Neuronal stem cell (in vitro differentiated cells): ENCODE measurements around the gene IGF1R.

Source experiments
- DNase-seq: peaks from one replicate; pipeline ENCODE4 v3.0.0-alpha.2; 2013; ENCODE audit warnings: low spot score
- H2AFZ ChIP-seq: one replicate; pipeline ENCODE4 v1.6.1; 2013; ENCODE audit warnings: mild to moderate bottlenecking, low read length, inconsistent platforms
- H2AK5ac ChIP-seq: 2 replicates; pipeline ENCODE4 v1.6.1; 2013; ENCODE audit warnings: low read depth, mild to moderate bottlenecking, inconsistent platforms, low read length, moderate library complexity, mixed read lengths
- H2BK120ac ChIP-seq: 2 replicates; pipeline ENCODE4 v1.6.1; 2013; ENCODE audit warnings: low read depth, mild to moderate bottlenecking, inconsistent platforms, low read length, moderate library complexity, mixed read lengths
- H2BK12ac ChIP-seq: one replicate; pipeline ENCODE4 v1.6.1; 2013; ENCODE audit warnings: low read length, inconsistent platforms
- H2BK15ac ChIP-seq: 2 replicates; pipeline ENCODE4 v1.6.1; 2013; ENCODE audit warnings: mild to moderate bottlenecking, low read length, inconsistent platforms, mixed read lengths
- H2BK5ac ChIP-seq: one replicate; pipeline ENCODE4 v1.6.1; 2013; ENCODE audit warnings: inconsistent platforms, mild to moderate bottlenecking, low read length, moderate library complexity
- H3K14ac ChIP-seq: one replicate; pipeline ENCODE4 v1.6.1; 2013; ENCODE audit warnings: low read length, inconsistent platforms
- H3K18ac ChIP-seq: 2 replicates; pipeline ENCODE4 v1.6.1; 2013; ENCODE audit warnings: low read length, inconsistent platforms
- H3K23ac ChIP-seq: 2 replicates; pipeline ENCODE4 v1.6.1; 2013; ENCODE audit warnings: low read depth, mild to moderate bottlenecking, mixed read lengths, low read length, inconsistent platforms; ENCODE audit not compliant: poor library complexity
- H3K27ac ChIP-seq: replicated peaks from 3 replicates; pipeline ENCODE4 v1.5.1; 2013; ENCODE audit warnings: low read length, inconsistent platforms
- H3K27me3 ChIP-seq, 3 experiments: 2 replicates each; pipeline ENCODE4 v1.6.1; 2013; ENCODE audit warnings: low read length in 3 of 3, mild to moderate bottlenecking in 2 of 3, inconsistent platforms in 1 of 3, low read depth in 1 of 3, mixed read lengths in 1 of 3, moderate library complexity in 1 of 3; ENCODE audit not compliant: control insufficient read depth in 3 of 3, insufficient read depth in 3 of 3
- H3K36me3 ChIP-seq, 2 donors: replicated peaks in 1 of 2; 2 replicates each; pipeline ENCODE4 v1.6.1; 2013; ENCODE audit warnings: low read length in 2 of 2; ENCODE audit not compliant: control insufficient read depth in 2 of 2, insufficient read depth in 2 of 2
- H3K4ac ChIP-seq: 2 replicates; pipeline ENCODE4 v1.6.1; 2013; ENCODE audit warnings: inconsistent platforms, mild to moderate bottlenecking, low read length, moderate library complexity
- H3K4me1 ChIP-seq, 2 donors: 1 replicate in 1 of 2; 2 replicates in 1 of 2; pipeline ENCODE4 v1.6.1; 2013; ENCODE audit warnings: low read length in 2 of 2, low read depth in 1 of 2; ENCODE audit not compliant: control insufficient read depth in 2 of 2, insufficient read depth in 1 of 2
- H3K4me2 ChIP-seq: one replicate; pipeline ENCODE4 v1.6.1; 2013; ENCODE audit warnings: mild to moderate bottlenecking, low read length, inconsistent platforms; ENCODE audit not compliant: insufficient read depth, poor library complexity, severe bottlenecking
- H3K4me3 ChIP-seq, 2 donors: 2 replicates each; pipeline ENCODE4 v1.5.1; 2013; ENCODE audit warnings: low read length in 2 of 2, mild to moderate bottlenecking in 2 of 2, inconsistent platforms in 1 of 2, moderate library complexity in 1 of 2
- H3K79me1 ChIP-seq: one replicate; pipeline ENCODE4 v1.6.1; 2013; ENCODE audit warnings: low read depth, mild to moderate bottlenecking, inconsistent platforms, low read length, moderate library complexity
- H3K9ac ChIP-seq: one replicate; pipeline ENCODE4 v1.6.1; 2013; ENCODE audit warnings: mild to moderate bottlenecking, low read depth, low read length, inconsistent platforms; ENCODE audit not compliant: poor library complexity
- H3K9me3 ChIP-seq, 2 donors: replicated peaks in 1 of 2; 2 replicates each; pipeline versions ENCODE3 to v1.6.1; 2013; ENCODE audit warnings: low read length in 2 of 2, mild to moderate bottlenecking in 2 of 2, inconsistent platforms in 1 of 2, low read depth in 1 of 2, mixed read lengths in 1 of 2, moderate library complexity in 1 of 2; ENCODE audit not compliant: control insufficient read depth in 2 of 2, insufficient read depth in 1 of 2
- H4K8ac ChIP-seq: one replicate; pipeline ENCODE4 v1.6.1; 2013; ENCODE audit warnings: low read depth, mild to moderate bottlenecking, inconsistent platforms, low read length, moderate library complexity
- H4K91ac ChIP-seq: one replicate; pipeline ENCODE4 v1.6.1; 2013; ENCODE audit warnings: low read length, low read depth, mild to moderate bottlenecking, inconsistent platforms; ENCODE audit not compliant: poor library complexity
- WGBS, 2 donors: extraction: QIAGEN DNeasy Blood & Tissue Kit; methylation state at CpG; one replicate each; pipeline ENCODE4 v1.1.7; 2013; ENCODE audit warnings: missing lambda C conversion rate in 2 of 2, mixed read lengths in 1 of 2; ENCODE audit not compliant: insufficient read length in 2 of 2, insufficient replicate concordance in 1 of 2; ENCODE audit errors: extremely low coverage in 2 of 2; 5-methylcytosine and 5-hydroxymethylcytosine counted together

Gene IGF1R

GRCh38 chr15:98841419-98841970 is 193.2 kb downstream of the IGF1R start:
- no peak overlapping the region for H2AFZ ChIP-seq
- peaks cover 0 to 8% of the 10 kb centered on the region in 2 donors for H3K9me3 ChIP-seq
- H2AK5ac ChIP-seq: no peak overlapping the region
- no peak overlapping the region for H3K4me2 ChIP-seq
- no peak overlapping the region for H3K27ac ChIP-seq
- H3K18ac ChIP-seq: no peak overlapping the region
- no peak overlapping the region for H2BK12ac ChIP-seq
- H4K8ac ChIP-seq: no peak overlapping the region
- H3K14ac ChIP-seq: no peak overlapping the region
- no peak overlapping the region for H2BK120ac ChIP-seq
- H3K4ac ChIP-seq: no peak overlapping the region
- peaks cover 1% of the 10 kb centered on the region for H3K79me1 ChIP-seq
- no peak overlapping the region for H3K9ac ChIP-seq
- H2BK15ac ChIP-seq: no peak overlapping the region
- H3K23ac ChIP-seq: no peak overlapping the region
- no CpG with 5 or more reads among the region's 4 CpGs for WGBS, 2 donors
- H2BK5ac ChIP-seq: no peak overlapping the region
- DNase-seq: no peak
- H3K4me1 ChIP-seq: peaks cover 10 to 12% of the 10 kb centered on the region in 2 donors
- H4K91ac ChIP-seq: no peak overlapping the region
- H3K27me3 ChIP-seq: no peaks in the 10 kb centered on the region
- H3K36me3 ChIP-seq: peaks cover 0 to 7% of the 10 kb centered on the region in 2 donors
- H3K4me3 ChIP-seq: no peak overlapping the region

GRCh38 chr15:98842192-98842972 is 194.0 kb downstream of the IGF1R start:
- Histone ChIP-seq H3K4me3 (no peak overlapping the region), H3K23ac (no peak overlapping the region), H2AFZ (no peak overlapping the region), H2BK12ac (no peak overlapping the region), H4K91ac (no peak overlapping the region), H3K27me3 (no peaks in the 10 kb centered on the region), H3K14ac (no peak overlapping the region), H3K4me2 (no peak overlapping the region), H2BK15ac (no peak overlapping the region), H3K9me3 (peaks cover 0 to 7% of the 10 kb centered on the region in 2 donors), H3K4ac (no peak overlapping the region), H3K4me1 (peaks cover 10 to 12% of the 10 kb centered on the region in 2 donors), H2AK5ac (no peak overlapping the region), H3K27ac (no peak overlapping the region), H3K18ac (no peak overlapping the region), H4K8ac (no peak overlapping the region), H3K36me3 (peaks cover 0 to 4% of the 10 kb centered on the region in 2 donors), H3K9ac (no peak overlapping the region), H2BK120ac (no peak overlapping the region), H3K79me1 (peaks cover 2% of the 10 kb centered on the region), H2BK5ac (no peak overlapping the region)
- DNase-seq: no peak
- no CpG with 5 or more reads among the region's 6 CpGs for WGBS, 2 donors

GRCh38 chr15:98842973-98843285 is 194.6 kb downstream of the IGF1R start:
- Histone ChIP-seq H3K4ac (no peak overlapping the region), H3K4me1 (peaks cover 10 to 12% of the 10 kb centered on the region in 2 donors), H2BK120ac (no peak overlapping the region), H3K18ac (no peak overlapping the region), H3K4me2 (no peak overlapping the region), H3K9ac (no peak overlapping the region), H2BK12ac (no peak overlapping the region), H3K79me1 (peaks cover 2% of the 10 kb centered on the region), H3K14ac (no peak overlapping the region), H4K91ac (no peak overlapping the region), H3K27ac (no peak overlapping the region), H3K9me3 (peaks cover 0 to 2% of the 10 kb centered on the region in 2 donors), H3K23ac (no peak overlapping the region), H2AK5ac (no peak overlapping the region), H3K27me3 (no peaks in the 10 kb centered on the region), H4K8ac (no peak overlapping the region), H3K36me3 (peaks cover 0 to 4% of the 10 kb centered on the region in 2 donors), H2BK5ac (no peak overlapping the region), H2BK15ac (no peak overlapping the region), H2AFZ (no peak overlapping the region), H3K4me3 (no peak overlapping the region)
- no peak for DNase-seq
- no CpG with 5 or more reads among the region's 4 CpGs for WGBS, 2 donors

- Histone ChIP-seq H3K14ac (no peak overlapping the region), H3K9me3 (peaks cover 0 to 2% of the 10 kb centered on the region in 2 donors), H4K8ac (no peak overlapping the region), H3K4ac (no peak overlapping the region), H3K4me1 (peaks cover 10 to 12% of the 10 kb centered on the region in 2 donors), H2BK120ac (no peak overlapping the region), H3K23ac (no peak overlapping the region), H4K91ac (no peak overlapping the region), H3K27ac (no peak overlapping the region), H2BK15ac (no peak overlapping the region), H2AFZ (no peak overlapping the region), H3K18ac (no peak overlapping the region), H3K79me1 (peaks cover 2% of the 10 kb centered on the region), H3K36me3 (peaks cover 0 to 4% of the 10 kb centered on the region in 2 donors), H2BK12ac (no peak overlapping the region), H3K9ac (no peak overlapping the region), H3K4me3 (no peak overlapping the region), H2AK5ac (no peak overlapping the region), H3K27me3 (no peaks in the 10 kb centered on the region), H3K4me2 (no peak overlapping the region), H2BK5ac (no peak overlapping the region)
- DNase-seq: no peak
- no CpG with 5 or more reads among the region's 4 CpGs for WGBS, 2 donors
Observed at GRCh38 chr15:98843844-98844243, 195.5 kb downstream of the IGF1R start.
